ENCODE data around the gene GPC1.

GPC1 gene

GRCh38 chr2:240458044-240458899 is 22.8 kb downstream of the GPC1 start:
- DNase-seq: no peak

- DNase-seq: no peak
Measured at GRCh38 chr2:240458900-240459391, 23.5 kb downstream of the GPC1 start.

GRCh38 chr2:240459401-240460252 is 24.2 kb downstream of the GPC1 start:
- DNase-seq: no peak

- DNase-seq: no peak
Measured at GRCh38 chr2:240460253-240460711, 24.8 kb downstream of the GPC1 start.

- no peak for DNase-seq
Measured at GRCh38 chr2:240460781-240461431, 25.4 kb downstream of the GPC1 start.

- no peak for DNase-seq
Measured at GRCh38 chr2:240461471-240462072, 26.1 kb downstream of the GPC1 start.

- no peak for DNase-seq
Measured at GRCh38 chr2:240462073-240462706, 26.7 kb downstream of the GPC1 start.

GRCh38 chr2:240462707-240463273 is 27.3 kb downstream of the GPC1 start:
- no peak for DNase-seq

GRCh38 chr2:240463274-240463865 is 27.9 kb downstream of the GPC1 start:
- DNase-seq: no peak

- DNase-seq: no peak
Measured at GRCh38 chr2:240463866-240464481, 28.5 kb downstream of the GPC1 start.

- DNase-seq: no peak
Measured at GRCh38 chr2:240464514-240465241, 29.2 kb downstream of the GPC1 start.

GRCh38 chr2:240465268-240465764 is 29.9 kb downstream of the GPC1 start:
- DNase-seq: no peak

- no peak for DNase-seq
Measured at GRCh38 chr2:240465765-240466578, 30.5 kb downstream of the GPC1 start.

GRCh38 chr2:240466579-240467148 is 31.2 kb downstream of the GPC1 start:
- DNase-seq: no peak

- no peak for DNase-seq
Measured at GRCh38 chr2:240467149-240467642, 31.7 kb downstream of the GPC1 start.

- DNase-seq: no peak
Measured at GRCh38 chr2:240467659-240468302, 32.3 kb downstream of the GPC1 start.

- DNase-seq: no peak
Measured at GRCh38 chr2:240468303-240469238, 33.1 kb downstream of the GPC1 start.
